ENCODE measurements around the gene SLC15A4.

DNA sequence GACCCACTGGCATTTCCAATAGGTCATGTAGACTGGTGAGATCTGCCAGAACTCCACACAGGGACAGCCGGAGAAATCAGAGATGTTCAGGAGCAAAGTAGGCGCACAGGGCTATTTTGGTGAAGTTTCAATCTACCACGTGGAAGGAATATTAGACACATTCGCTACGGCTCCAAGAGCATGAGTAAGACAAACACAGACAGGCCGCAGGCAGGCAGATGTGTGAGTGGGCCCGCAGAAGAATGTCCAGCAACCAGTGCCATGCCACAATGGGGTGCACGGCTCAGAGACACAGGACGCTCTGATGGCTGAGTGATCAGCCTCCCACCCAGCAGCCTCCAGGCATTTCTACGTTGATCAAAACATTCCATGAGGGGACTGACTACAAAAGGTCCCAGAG, 10.4 kb downstream of the SLC15A4 start:
- TF ChIP-seq CTCF (IDR thresholded peaks at IDR 0.05) (no peak), POLR2A (IDR thresholded peaks at IDR 0.05) (no peak)

Data from Peyer's patch (tissue), 4 donors.